Liver (tissue), 9 donors: ENCODE measurements around the gene TGFBI. TPM values are rescaled to one million over a fixed set of nuclear protein-coding genes. Genes with fewer than 3 reads are reported as not detected.

Source experiments
- DNase-seq: peaks from one replicate; pipeline ENCODE4 v3.0.0-alpha.2; 2017; ENCODE audit warnings: low spot score
- H3K27ac ChIP-seq, 2 donors: one replicate each; pipeline ENCODE4 v1.7.0; 2013; ENCODE audit warnings: inconsistent platforms in 2 of 2, low read length in 2 of 2, control low read depth in 1 of 2, low read depth in 1 of 2, mild to moderate bottlenecking in 1 of 2
- H3K27me3 ChIP-seq, 4 donors: one replicate each; pipeline versions ENCODE4 v1.6.1 to v1.7.0; 2013; ENCODE audit warnings: low read length in 3 of 4, inconsistent platforms in 1 of 4, mild to moderate bottlenecking in 1 of 4, moderate library complexity in 1 of 4; ENCODE audit not compliant: control insufficient read depth in 4 of 4, insufficient read depth in 4 of 4
- H3K36me3 ChIP-seq, 4 donors: one replicate each; pipeline versions ENCODE4 v1.6.1 to v1.7.0; 2013; ENCODE audit warnings: low read length in 3 of 4, mild to moderate bottlenecking in 3 of 4, low read depth in 1 of 4, moderate library complexity in 1 of 4; ENCODE audit not compliant: control insufficient read depth in 4 of 4, insufficient read depth in 3 of 4
- H3K4me1 ChIP-seq, 4 donors: one replicate each; pipeline versions ENCODE4 v1.6.1 to v1.7.0; 2013; ENCODE audit warnings: low read length in 3 of 4, mild to moderate bottlenecking in 3 of 4, moderate library complexity in 1 of 4; ENCODE audit not compliant: control insufficient read depth in 4 of 4, insufficient read depth in 4 of 4
- H3K4me3 ChIP-seq, 3 donors: one replicate each; pipeline versions ENCODE4 v1.6.1 to v1.7.0; 2013; ENCODE audit warnings: low read length in 3 of 3, control low read depth in 1 of 3, low read depth in 1 of 3, mild to moderate bottlenecking in 1 of 3
- H3K9ac ChIP-seq, 2 donors: one replicate each; pipeline ENCODE4 v1.7.0; 2013; ENCODE audit warnings: low read length in 2 of 2, mild to moderate bottlenecking in 2 of 2, moderate library complexity in 2 of 2, control low read depth in 1 of 2, low read depth in 1 of 2
- H3K9me3 ChIP-seq, 4 donors: one replicate each; pipeline versions ENCODE4 v1.6.1 to v1.7.0; 2013; ENCODE audit warnings: low read length in 3 of 4; ENCODE audit not compliant: control insufficient read depth in 4 of 4
- EGR1 ChIP-seq, 2 donors: IDR thresholded peaks; 2 replicates each; pipeline ENCODE4 v1.6.1; 2016 to 2018; ENCODE audit warnings: antibody characterized with exemption in 2 of 2, low read depth in 2 of 2
- FOXA1 ChIP-seq: IDR thresholded peaks from 2 replicates; pipeline ENCODE4 v1.6.1; 2016; ENCODE audit warnings: antibody characterized with exemption
- FOXA2 ChIP-seq: IDR thresholded peaks from 2 replicates; pipeline ENCODE4 v1.6.1; 2016; ENCODE audit warnings: antibody characterized with exemption
- GABPA ChIP-seq, 2 donors: IDR thresholded peaks in 1 of 2; conservative IDR thresholded peaks in 1 of 2; 2 replicates each; pipeline ENCODE4 v1.6.1; 2016; ENCODE audit warnings: antibody characterized with exemption in 2 of 2, mild to moderate bottlenecking in 1 of 2, moderate library complexity in 1 of 2
- HNF4A ChIP-seq, 2 donors: conservative IDR thresholded peaks; 2 replicates each; pipeline ENCODE4 v1.6.1; 2016; ENCODE audit warnings: antibody characterized with exemption in 2 of 2, mild to moderate bottlenecking in 2 of 2
- HNF4G ChIP-seq: IDR thresholded peaks from 2 replicates; pipeline ENCODE4 v1.6.1; 2016; ENCODE audit warnings: antibody characterized with exemption
- JUND ChIP-seq, 2 donors: IDR thresholded peaks; 2 replicates each; pipeline ENCODE4 v1.6.1; 2016; ENCODE audit warnings: antibody characterized with exemption in 2 of 2
- NR2F2 ChIP-seq: IDR thresholded peaks from 2 replicates; pipeline ENCODE4 v1.6.1; 2016; ENCODE audit warnings: antibody characterized with exemption
- RAD21 ChIP-seq, 2 donors: IDR thresholded peaks; 2 replicates each; pipeline ENCODE4 v1.6.1; 2016; ENCODE audit warnings: antibody characterized with exemption in 2 of 2, mild to moderate bottlenecking in 2 of 2
- RXRA ChIP-seq, 2 donors: IDR thresholded peaks; 2 replicates each; pipeline ENCODE4 v1.6.1; 2017 to 2018; ENCODE audit warnings: antibody characterized with exemption in 2 of 2, mild to moderate bottlenecking in 1 of 2
- SP1 ChIP-seq: IDR thresholded peaks from 2 replicates; pipeline ENCODE4 v1.6.1; 2018; ENCODE audit warnings: antibody characterized with exemption, mild to moderate bottlenecking
- TAF1 ChIP-seq: conservative IDR thresholded peaks from 2 replicates; pipeline ENCODE4 v1.6.1; 2016; ENCODE audit warnings: antibody characterized with exemption, mild to moderate bottlenecking
- WGBS: extraction: QIAGEN DNeasy Blood & Tissue Kit; methylation state at CpG from one replicate; pipeline ENCODE4 v1.1.7; 2013; 5-methylcytosine and 5-hydroxymethylcytosine counted together
- polyA plus RNA-seq, 2 donors: library from polyadenylated mRNA; stranded (reverse) in 1 of 2; unstranded in 1 of 2; fragments of 200-250 nt in 1 of 2; fragments of >200 nt in 1 of 2; fragmentation: Nextera tagmentation in 1 of 2; extraction: Ambion mirVana in 1 of 2; gene quantifications; one replicate each; pipeline versions ENCODE4 v1.2.1 to v1.2.3, GENCODE V29; 2013 to 2015
- total RNA-seq, 2 donors: library from RNA; depleted of rRNA; stranded (reverse); fragments of >200 nt; gene quantifications; one replicate each; pipeline ENCODE4 v1.2.3, GENCODE V29; 2014
- TF ChIP-seq, protein P1 (sequence below): IDR thresholded peaks from 2 replicates; pipeline ENCODE4 v1.6.1; 2016; ENCODE audit warnings: antibody characterized with exemption
- TF ChIP-seq, protein P2 (sequence below): fragments of 150-350 bp; IDR thresholded peaks from 2 replicates; pipeline ENCODE4 v1.5.1; 2017; ENCODE audit warnings: improper control_type of control experiment, low read depth, low read length; ENCODE audit not compliant: missing input control
- donor health status: healthy.
- donor health status: healthy.
- donor health status: healthy.
- donor health status: healthy.
- donor health status: healthy.

The TGFBI gene
- total and polyA plus RNA-seq, 4 donors, result 33.7 to 144 (median 44.1) TPM

DNA sequence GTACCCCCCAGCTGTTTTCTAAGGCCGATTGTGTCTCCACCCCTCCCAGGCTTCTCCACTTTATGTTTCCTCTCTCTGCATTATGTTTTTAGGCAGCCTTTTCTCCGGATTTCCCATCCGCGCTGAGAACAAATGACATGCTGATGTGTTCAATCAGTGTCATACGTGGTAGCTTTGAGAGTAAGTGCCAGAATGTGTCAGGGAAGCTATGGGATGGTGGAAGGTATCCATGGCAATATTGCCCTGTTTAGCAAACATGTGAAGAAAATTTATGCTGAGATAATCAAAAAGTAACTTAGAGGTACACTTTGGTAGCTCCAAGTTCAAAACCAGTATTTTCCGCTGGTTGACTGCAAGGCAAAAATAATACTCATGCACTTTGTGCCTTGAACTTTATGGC is 37.4 kb upstream of the TGFBI start:
- Histone ChIP-seq H3K9ac (no peak overlapping the region), H3K4me3 (no peak overlapping the region), H3K27ac (no peak overlapping the region), H3K27me3 (no peaks in the 10 kb centered on the region), H3K4me1 (peaks cover 0 to 4% (median 0%) of the 10 kb centered on the region in 4 donors), H3K9me3 (no peaks in the 10 kb centered on the region), H3K36me3 (peaks cover 0 to 3% (median 0%) of the 10 kb centered on the region in 4 donors)
- TF ChIP-seq, protein P1, sequence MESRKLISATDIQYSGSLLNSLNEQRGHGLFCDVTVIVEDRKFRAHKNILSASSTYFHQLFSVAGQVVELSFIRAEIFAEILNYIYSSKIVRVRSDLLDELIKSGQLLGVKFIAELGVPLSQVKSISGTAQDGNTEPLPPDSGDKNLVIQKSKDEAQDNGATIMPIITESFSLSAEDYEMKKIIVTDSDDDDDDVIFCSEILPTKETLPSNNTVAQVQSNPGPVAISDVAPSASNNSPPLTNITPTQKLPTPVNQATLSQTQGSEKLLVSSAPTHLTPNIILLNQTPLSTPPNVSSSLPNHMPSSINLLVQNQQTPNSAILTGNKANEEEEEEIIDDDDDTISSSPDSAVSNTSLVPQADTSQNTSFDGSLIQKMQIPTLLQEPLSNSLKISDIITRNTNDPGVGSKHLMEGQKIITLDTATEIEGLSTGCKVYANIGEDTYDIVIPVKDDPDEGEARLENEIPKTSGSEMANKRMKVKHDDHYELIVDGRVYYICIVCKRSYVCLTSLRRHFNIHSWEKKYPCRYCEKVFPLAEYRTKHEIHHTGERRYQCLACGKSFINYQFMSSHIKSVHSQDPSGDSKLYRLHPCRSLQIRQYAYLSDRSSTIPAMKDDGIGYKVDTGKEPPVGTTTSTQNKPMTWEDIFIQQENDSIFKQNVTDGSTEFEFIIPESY, result no peak
- DNase-seq, result no peak
- WGBS, result 87% methylated on average over 6 of the region's 6 CpGs

DNA sequence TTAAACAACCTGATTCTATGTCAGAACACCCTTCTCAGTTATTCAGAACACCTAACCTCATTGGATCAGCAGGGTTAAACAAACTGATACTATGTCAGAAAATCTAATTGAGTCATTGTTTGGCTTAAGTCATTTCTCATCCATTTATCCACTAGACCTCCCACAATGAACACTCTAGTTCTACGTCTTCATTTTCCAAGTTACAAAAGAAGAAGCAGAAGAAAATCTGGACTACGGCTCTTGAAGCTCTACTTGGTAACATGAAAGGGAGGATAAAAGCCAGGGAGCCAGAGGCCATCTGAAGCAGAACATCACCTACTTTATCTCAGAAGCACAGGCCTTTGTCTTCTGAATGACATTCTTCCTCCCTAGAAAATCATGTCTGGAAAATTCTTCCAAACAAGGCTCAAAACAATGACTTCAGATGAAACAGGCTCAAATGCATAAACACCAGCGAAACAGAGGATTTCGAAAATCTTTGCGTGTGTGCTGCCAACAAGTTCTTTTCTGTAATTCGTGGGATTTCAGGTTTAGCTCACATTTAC is 35.4 kb upstream of the TGFBI start:
- Histone ChIP-seq H3K4me3 (no peak overlapping the region), H3K9me3 (no peaks in the 10 kb centered on the region), H3K27ac (no peak overlapping the region), H3K36me3 (peaks cover 0 to 3% (median 0%) of the 10 kb centered on the region in 4 donors), H3K27me3 (no peaks in the 10 kb centered on the region), H3K4me1 (peaks cover 0 to 4% (median 0%) of the 10 kb centered on the region in 4 donors), H3K9ac (no peak overlapping the region)
- 84% methylated on average over 6 of the region's 6 CpGs for WGBS
- DNase-seq, result no peak
- TF ChIP-seq, protein P1, result no peak
- TF ChIP-seq SP1, result no peak

DNA sequence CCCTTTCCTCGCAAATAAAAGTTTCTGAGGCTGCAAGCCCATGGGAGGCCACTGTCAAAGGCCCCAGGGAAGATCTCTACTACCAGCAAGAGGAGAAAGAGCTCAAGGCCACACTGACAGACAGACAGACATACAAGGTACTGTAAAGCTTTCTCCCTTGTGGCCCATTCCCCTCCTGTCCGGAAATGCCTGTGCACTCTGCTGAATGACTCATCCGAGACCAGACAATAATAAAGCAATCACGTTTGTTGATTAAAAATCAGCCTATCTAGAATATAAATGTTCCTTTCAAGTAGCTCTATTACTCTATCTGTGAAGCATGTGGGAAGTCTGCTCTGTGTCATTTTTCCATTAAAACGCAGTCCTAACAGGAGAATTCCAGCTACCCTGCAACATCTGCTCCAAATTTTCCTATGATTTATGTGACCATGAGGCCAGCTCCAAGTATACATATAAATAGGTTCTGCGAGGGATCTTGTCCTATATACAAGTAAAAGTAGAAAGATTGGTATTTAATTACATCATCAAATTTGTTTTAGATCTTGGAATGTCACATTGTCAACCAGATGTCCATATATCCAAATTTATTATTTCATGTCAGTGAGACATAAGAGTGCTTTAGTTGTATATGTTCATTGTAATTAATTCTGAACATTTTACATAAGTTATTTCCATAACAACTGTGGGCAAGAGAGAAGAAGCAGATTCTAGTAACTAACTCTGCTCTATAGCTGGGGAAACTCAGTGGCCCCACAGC is 34.7 kb upstream of the TGFBI start:
- H3K9ac ChIP-seq, result no peak overlapping the region
- 79% methylated on average over 6 of the region's 6 CpGs for WGBS
- no peak overlapping the region for H3K4me3 ChIP-seq
- H3K27ac ChIP-seq, result no peak overlapping the region
- no peaks in the 10 kb centered on the region for H3K9me3 ChIP-seq
- no peaks in the 10 kb centered on the region for H3K27me3 ChIP-seq
- peaks cover 0 to 3% (median 0%) of the 10 kb centered on the region in 4 donors for H3K36me3 ChIP-seq
- H3K4me1 ChIP-seq, result peaks cover 0 to 4% (median 0%) of the 10 kb centered on the region in 4 donors
- no peak for DNase-seq
- TF ChIP-seq HNF4G, result no peak
- no peak for TF ChIP-seq TAF1

DNA sequence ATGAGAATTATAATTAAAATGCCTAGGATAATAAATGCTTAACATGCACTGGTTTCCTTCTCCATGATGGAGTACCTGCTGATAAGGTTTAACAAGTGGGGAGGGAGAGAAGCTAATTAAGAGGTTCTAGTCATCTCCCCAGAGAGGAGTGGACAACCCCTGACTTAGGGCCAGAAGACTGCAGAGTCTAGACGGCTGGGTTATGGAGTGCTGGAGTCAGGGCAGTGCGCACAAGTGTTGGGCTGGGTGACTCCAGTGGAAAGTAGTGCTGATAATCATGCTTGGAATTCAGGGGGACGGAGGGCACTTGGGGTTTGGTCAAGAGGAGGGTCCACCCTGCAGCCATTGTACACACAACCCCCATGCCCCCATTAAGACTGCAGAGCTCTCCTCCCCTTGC is 32.8 kb upstream of the TGFBI start:
- no peak for DNase-seq
- Histone ChIP-seq H3K36me3 (peaks cover 0 to 3% (median 0%) of the 10 kb centered on the region in 4 donors), H3K27me3 (no peaks in the 10 kb centered on the region), H3K4me3 (no peak overlapping the region), H3K27ac (no peak overlapping the region), H3K9ac (no peak overlapping the region), H3K9me3 (no peaks in the 10 kb centered on the region), H3K4me1 (no peaks in the 10 kb centered on the region)
- 90% methylated on average over 3 of the region's 3 CpGs for WGBS
- no peak for TF ChIP-seq FOXA1
- no peak for TF ChIP-seq HNF4A (conservative IDR thresholded peaks at IDR 0.05)
- TF ChIP-seq, protein P1, result no peak
- no peak for TF ChIP-seq RAD21 (IDR thresholded peaks at IDR 0.05)
- TF ChIP-seq JUND (IDR thresholded peaks at IDR 0.05), result no peak
- TF ChIP-seq, protein P2, sequence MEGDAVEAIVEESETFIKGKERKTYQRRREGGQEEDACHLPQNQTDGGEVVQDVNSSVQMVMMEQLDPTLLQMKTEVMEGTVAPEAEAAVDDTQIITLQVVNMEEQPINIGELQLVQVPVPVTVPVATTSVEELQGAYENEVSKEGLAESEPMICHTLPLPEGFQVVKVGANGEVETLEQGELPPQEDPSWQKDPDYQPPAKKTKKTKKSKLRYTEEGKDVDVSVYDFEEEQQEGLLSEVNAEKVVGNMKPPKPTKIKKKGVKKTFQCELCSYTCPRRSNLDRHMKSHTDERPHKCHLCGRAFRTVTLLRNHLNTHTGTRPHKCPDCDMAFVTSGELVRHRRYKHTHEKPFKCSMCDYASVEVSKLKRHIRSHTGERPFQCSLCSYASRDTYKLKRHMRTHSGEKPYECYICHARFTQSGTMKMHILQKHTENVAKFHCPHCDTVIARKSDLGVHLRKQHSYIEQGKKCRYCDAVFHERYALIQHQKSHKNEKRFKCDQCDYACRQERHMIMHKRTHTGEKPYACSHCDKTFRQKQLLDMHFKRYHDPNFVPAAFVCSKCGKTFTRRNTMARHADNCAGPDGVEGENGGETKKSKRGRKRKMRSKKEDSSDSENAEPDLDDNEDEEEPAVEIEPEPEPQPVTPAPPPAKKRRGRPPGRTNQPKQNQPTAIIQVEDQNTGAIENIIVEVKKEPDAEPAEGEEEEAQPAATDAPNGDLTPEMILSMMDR, result no peak
- TF ChIP-seq RXRA (IDR thresholded peaks at IDR 0.05), result no peak
- no peak for TF ChIP-seq EGR1 (IDR thresholded peaks at IDR 0.05; ENCODE audit: low read depth in 2 of 2)
- TF ChIP-seq TAF1, result no peak
- TF ChIP-seq SP1, result no peak
- no peak for TF ChIP-seq NR2F2
- TF ChIP-seq FOXA2, result no peak
- TF ChIP-seq GABPA (IDR thresholded peaks at IDR 0.05 in 1 of 2, conservative IDR thresholded peaks at IDR 0.05 in 1 of 2), result no peak
